Heart left ventricle (tissue), 13 donors: ENCODE measurements around the gene SREBF1.

Source experiments
- CTCF ChIP-seq, 12 donors: fragments of 200-600 bp; sonication (generic) in 4 of 12; IDR thresholded peaks; one replicate each; pipeline versions ENCODE4 v1.5.0 to v1.8.0; 2018 to 2022; ENCODE audit warnings: antibody characterized with exemption in 12 of 12, mild to moderate bottlenecking in 5 of 12
- POLR2A ChIP-seq, 2 donors: fragments of 450-650 bp; IDR thresholded peaks; one replicate each; pipeline ENCODE4 v1.6.1; 2017; ENCODE audit warnings: antibody characterized with exemption in 2 of 2, mild to moderate bottlenecking in 2 of 2, moderate library complexity in 2 of 2
- donor health status: ischemic (EF 13 %, LVEDD 7.1; RV severe dilation, severe dysfunction).
- donor health status: DM: no; HTN: yes; CAD: no.
- donor health status: DM: no; HTN: no; CAD: no.
- donor health status: ischemic (EF 25% LVEDD 6.9; RV normal size, moderate dysfunction).
- donor health status: ischemic (EF 25% LVEDD 5.7; RV mildly dilated, moderate dysfunction).
- donor health status: ischemic (EF 35%, LVEDD 5.7; RV mildly dilated, moderate dysfunction).
- donor health status: nonischemic (EF 11% LVEDD 7.7; RV severe dilation, severe dysfunction).
- donor health status: DM: yes; HTN: yes; CAD: no.
- donor health status: PGD.
- donor health status: ischemic (EF 29% LVEDD 5.4; RV normal size, mild dysfunction).
- donor health status: nonischemic (EF 23%, LVEDD 6.1; RV moderate dilation, normal function).

- TF ChIP-seq CTCF (IDR thresholded peaks at IDR 0.05) (no peak), POLR2A (IDR thresholded peaks at IDR 0.05) (no peak)
These were observed 69.5 kb downstream of the SREBF1 start for GRCh38 chr17:17767154-17767869.
